GM13976 (cell line): ENCODE data around the gene COG5.

Experiments used
- DNase-seq: peaks from one replicate; pipeline ENCODE4 v3.0.0; 2012; ENCODE audit warnings: low spot score
- in situ Hi-C: fragments of 300-500 bp; cut with MboI; formaldehyde crosslinking; loops from one replicate; pipeline ENCODE4 v1.12.0; 2022; ENCODE audit warnings: low sequenced_read_pairs, mixed read lengths, inconsistent platforms; ENCODE audit not compliant: unreplicated experiment
- TF ChIP-seq, protein P1 (sequence below): IDR thresholded peaks from 2 replicates; pipeline ENCODE4 v1.5.1; 2012; ENCODE audit warnings: borderline replicate concordance, mild to moderate bottlenecking; ENCODE audit not compliant: insufficient read depth; ENCODE audit errors: extremely low read depth, missing control alignments, control extremely low read depth

COG5 gene

DNA sequence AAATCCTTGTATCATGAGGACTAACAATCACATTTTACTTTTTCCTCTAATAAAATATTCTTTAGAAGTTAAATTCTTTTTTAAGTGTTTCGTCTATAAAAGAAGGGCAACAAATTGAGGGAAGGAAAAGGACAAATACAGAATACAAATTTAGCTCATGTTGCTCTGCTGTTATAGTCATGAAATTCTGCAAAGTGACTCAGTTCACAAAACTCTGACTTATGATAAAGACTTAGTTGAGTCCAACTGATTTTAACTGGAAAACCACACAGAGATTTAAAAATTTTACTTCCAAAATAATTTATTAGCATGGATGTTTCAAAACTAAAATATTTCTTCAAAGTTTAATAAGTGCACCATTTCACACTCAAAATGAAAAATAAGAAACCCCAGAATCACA is 168.9 kb downstream of the COG5 start:
- TF ChIP-seq, protein P1, sequence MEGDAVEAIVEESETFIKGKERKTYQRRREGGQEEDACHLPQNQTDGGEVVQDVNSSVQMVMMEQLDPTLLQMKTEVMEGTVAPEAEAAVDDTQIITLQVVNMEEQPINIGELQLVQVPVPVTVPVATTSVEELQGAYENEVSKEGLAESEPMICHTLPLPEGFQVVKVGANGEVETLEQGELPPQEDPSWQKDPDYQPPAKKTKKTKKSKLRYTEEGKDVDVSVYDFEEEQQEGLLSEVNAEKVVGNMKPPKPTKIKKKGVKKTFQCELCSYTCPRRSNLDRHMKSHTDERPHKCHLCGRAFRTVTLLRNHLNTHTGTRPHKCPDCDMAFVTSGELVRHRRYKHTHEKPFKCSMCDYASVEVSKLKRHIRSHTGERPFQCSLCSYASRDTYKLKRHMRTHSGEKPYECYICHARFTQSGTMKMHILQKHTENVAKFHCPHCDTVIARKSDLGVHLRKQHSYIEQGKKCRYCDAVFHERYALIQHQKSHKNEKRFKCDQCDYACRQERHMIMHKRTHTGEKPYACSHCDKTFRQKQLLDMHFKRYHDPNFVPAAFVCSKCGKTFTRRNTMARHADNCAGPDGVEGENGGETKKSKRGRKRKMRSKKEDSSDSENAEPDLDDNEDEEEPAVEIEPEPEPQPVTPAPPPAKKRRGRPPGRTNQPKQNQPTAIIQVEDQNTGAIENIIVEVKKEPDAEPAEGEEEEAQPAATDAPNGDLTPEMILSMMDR = no peak
- DNase-seq = no peak
- in situ Hi-C loops = no loop called here

DNA sequence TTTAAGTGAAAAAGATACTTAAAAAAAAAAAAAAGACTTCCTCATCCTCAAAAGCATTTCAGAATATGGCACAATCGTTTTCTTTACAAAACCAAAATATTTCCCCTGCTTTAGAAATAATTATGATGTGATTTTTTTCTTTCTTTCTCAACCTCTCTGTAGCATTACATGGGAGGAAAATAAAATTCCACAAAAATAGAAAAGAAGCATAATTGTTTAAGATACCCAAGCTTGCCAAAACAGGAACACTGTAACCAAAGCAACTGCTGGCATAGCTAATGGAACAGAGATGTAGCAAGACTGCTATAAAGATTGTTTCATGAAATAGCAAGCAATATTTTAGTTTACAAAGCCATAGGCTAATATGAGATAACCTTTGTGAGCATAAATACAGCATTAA is 169.4 kb downstream of the COG5 start:
- in situ Hi-C loops = no loop called here
- TF ChIP-seq, protein P1 = no peak
- no peak for DNase-seq

DNA sequence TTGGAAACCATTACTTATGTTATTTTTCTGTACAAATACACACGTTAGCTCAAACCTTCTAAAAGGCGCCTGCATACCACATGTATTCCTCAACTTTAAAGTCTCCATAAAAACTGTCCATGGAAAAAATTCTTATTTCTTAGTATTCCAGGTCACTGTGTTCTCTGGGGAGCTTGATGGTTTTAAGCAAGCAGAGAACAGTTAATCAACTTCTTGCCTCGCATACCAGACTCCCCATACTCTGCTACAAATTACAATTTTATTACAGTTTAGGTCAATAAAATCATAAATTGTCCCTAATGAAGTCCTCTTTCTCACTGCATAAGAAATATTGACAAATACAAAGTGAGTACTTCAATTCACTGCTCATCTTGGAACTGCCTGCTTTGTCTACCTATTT is 170.9 kb downstream of the COG5 start:
- in situ Hi-C loops = no loop called here
- TF ChIP-seq, protein P1 = no peak
- no peak for DNase-seq

DNA sequence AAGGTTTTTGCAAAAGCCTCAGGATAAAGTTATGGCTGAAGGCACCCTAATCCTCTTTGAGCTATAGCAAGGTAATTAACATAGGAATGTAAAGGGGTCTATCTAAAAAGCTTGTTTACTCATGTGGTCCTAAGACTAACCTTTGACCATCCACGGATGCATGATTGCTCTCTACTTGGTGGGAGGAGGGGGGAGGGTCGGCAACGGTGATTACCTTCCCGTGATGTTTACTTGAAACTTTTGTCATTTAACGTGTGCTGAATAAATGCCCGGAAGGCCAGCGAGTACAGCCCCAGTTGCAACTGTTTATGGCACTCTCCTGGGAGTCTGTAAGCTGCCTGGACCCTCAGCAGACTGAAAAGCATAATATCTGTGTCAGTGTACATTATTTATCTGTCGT is 172.8 kb downstream of the COG5 start:
- TF ChIP-seq, protein P1 = no peak
- in situ Hi-C loops = no loop called here
- DNase-seq = no peak

DNA sequence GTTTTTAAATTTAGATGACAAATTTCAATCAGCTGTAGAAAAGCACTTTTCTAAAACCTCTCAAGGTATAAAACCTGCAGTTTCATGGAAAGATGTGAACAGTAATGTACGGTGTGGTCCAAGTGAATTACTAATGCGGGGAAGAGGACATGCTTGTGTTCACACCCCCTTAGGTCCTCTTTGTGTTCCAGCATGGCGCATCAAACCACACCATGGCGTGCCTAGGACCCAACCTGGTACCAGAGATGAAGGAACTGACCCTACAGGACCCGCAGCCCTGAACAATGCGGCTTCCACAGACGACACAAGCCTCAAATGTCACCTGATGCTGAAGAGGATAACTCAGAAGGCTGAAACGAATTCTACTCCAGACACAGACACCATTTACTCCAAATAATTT is 175.1 kb downstream of the COG5 start:
- DNase-seq = no peak
- in situ Hi-C loops = no loop called here
- TF ChIP-seq, protein P1 = no peak

DNA sequence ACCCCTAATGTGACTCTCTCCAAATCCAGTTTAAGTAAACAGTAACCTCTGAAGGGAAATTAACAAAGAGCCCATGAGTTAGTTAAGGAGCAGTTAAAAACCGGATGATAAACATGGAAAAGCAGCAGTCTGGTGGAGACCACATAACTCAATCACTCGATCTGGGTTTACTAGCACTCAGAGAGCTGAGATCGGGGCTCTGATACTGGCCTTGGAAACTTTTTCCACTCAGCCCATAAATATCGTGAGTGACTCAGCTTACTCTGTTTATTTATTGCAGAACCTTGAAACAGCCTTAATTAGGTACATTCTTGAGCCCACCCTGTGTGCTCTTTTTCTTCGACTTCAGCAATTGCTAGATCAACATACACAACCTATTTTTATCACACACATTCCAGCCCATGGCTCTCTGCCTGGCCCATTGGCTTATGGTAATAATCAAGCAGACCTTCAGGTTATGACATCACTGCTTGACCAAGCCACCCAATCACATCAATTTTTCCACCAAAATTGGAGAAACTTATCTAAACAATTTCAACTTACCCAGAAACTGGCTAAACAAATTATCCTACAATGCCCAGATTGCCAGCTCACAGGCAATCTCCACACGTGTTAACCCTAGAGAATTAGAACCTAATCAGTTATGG is 176.0 kb downstream of the COG5 start:
- TF ChIP-seq, protein P1 = no peak
- no peak for DNase-seq
- in situ Hi-C loops = no loop called here
